CD8-positive, alpha-beta memory T cell (primary cell): ENCODE data around the gene PGC. TPM values are rescaled to one million over a fixed set of nuclear protein-coding genes. Genes with fewer than 3 reads are reported as not detected.
A peak's percentile ranks its signal among the peaks of the same experiment; 100 is the strongest.

Source experiments
- CTCF ChIA-PET: fragments of 350-600 bp; sonication (Branson Sonifier 250); formaldehyde crosslinking; loops from one replicate; lab custom pipeline; 2021; ENCODE audit warnings: antibody characterized with exemption; lab: Charles Lee
- POLR2A ChIA-PET: fragments of 350-600 bp; sonication (Branson Sonifier 250); formaldehyde crosslinking; loops from one replicate; lab custom pipeline; 2021; ENCODE audit warnings: antibody characterized with exemption; lab: Charles Lee
- DNase-seq, 5 donors: peaks; one replicate each; pipeline versions ENCODE4 v3.0.0 to v3.0.0-alpha.2; 2020 to 2022; ENCODE audit warnings: mixed read lengths in 1 of 5
- H3K27ac ChIP-seq: one replicate; pipeline ENCODE4 v1.7.0; 2013; ENCODE audit warnings: low read depth, mild to moderate bottlenecking, low read length, moderate library complexity
- H3K27me3 ChIP-seq: 2 replicates; pipeline ENCODE4 v1.7.0; 2013; ENCODE audit warnings: low read length, mild to moderate bottlenecking; ENCODE audit not compliant: insufficient read depth, poor library complexity, severe bottlenecking
- H3K36me3 ChIP-seq: 2 replicates; pipeline ENCODE4 v1.7.0; 2013; ENCODE audit warnings: mild to moderate bottlenecking, low read length, moderate library complexity; ENCODE audit not compliant: insufficient read depth
- H3K4me1 ChIP-seq: 2 replicates; pipeline ENCODE4 v1.7.0; 2013; ENCODE audit warnings: mild to moderate bottlenecking, low read length, moderate library complexity; ENCODE audit not compliant: insufficient read depth
- H3K4me3 ChIP-seq: 2 replicates; pipeline ENCODE4 v1.7.0; 2013; ENCODE audit warnings: mild to moderate bottlenecking, low read length
- H3K9me3 ChIP-seq: 2 replicates; pipeline ENCODE4 v1.7.0; 2013; ENCODE audit warnings: mild to moderate bottlenecking, low read length
- H3K27ac Mint-ChIP-seq, 8 donors: one replicate each; pipeline ENCODE4 v1.8.0; 2020 to 2021; ENCODE audit warnings: mixed read lengths in 8 of 8, mild to moderate bottlenecking in 6 of 8, inconsistent platforms in 3 of 8, moderate library complexity in 3 of 8
- H3K27me3 Mint-ChIP-seq, 2 donors: one replicate each; pipeline ENCODE4 v1.8.0; 2020 to 2021; ENCODE audit warnings: mixed read lengths in 2 of 2, mild to moderate bottlenecking in 1 of 2, moderate library complexity in 1 of 2
- H3K36me3 Mint-ChIP-seq, 3 donors: one replicate each; pipeline ENCODE4 v1.8.0; 2020 to 2021; ENCODE audit warnings: mixed read lengths in 3 of 3, inconsistent platforms in 1 of 3, mild to moderate bottlenecking in 1 of 3
- H3K4me1 Mint-ChIP-seq, 3 donors: one replicate each; pipeline ENCODE4 v1.8.0; 2020 to 2021; ENCODE audit warnings: mixed read lengths in 3 of 3, inconsistent platforms in 1 of 3, mild to moderate bottlenecking in 1 of 3
- H3K4me3 Mint-ChIP-seq, 7 donors: one replicate each; pipeline ENCODE4 v1.8.0; 2020 to 2021; ENCODE audit warnings: mixed read lengths in 7 of 7, mild to moderate bottlenecking in 6 of 7, moderate library complexity in 4 of 7, inconsistent platforms in 2 of 7
- H3K9me3 Mint-ChIP-seq, 5 donors: one replicate each; pipeline ENCODE4 v1.8.0; 2020 to 2022; ENCODE audit warnings: mixed read lengths in 5 of 5, mild to moderate bottlenecking in 3 of 5, moderate library complexity in 2 of 5, inconsistent platforms in 1 of 5
- polyA plus RNA-seq: library from polyadenylated mRNA; unstranded; fragments of 300-500 nt; fragmentation: Illumina TruSeq; gene quantifications from one replicate; pipeline ENCODE4 v1.2.3, GENCODE V29; 2021
- total RNA-seq, 2 experiments: library from RNA; stranded (reverse); gene quantifications; one replicate each; pipeline ENCODE4 v1.2.3, GENCODE V29; 2021

The PGC gene
- total and polyA plus RNA-seq, 3 experiments from 2014 or later, result not detected

- Histone ChIP-seq H3K4me1 (peaks cover 53% of the 10 kb centered on the region), H3K9me3 (no peaks in the 10 kb centered on the region), H3K27me3 (no peaks in the 10 kb centered on the region), H3K27ac (peak overlapping the region; percentile 35), H3K4me3 (no peak overlapping the region), H3K36me3 (no peaks in the 10 kb centered on the region)
- H3K27ac Mint-ChIP-seq, result peak overlapping the region; percentile 43 to 100 (median 88)
- ChIA-PET POLR2A (no interaction called here), CTCF (interaction anchor here (1.2 to 4.9 kb wide), 3 partner anchors 12 to 55 kb away, joined by 3 to 26 read pairs (median 3); partner anchors contain the start of gene TOMM6)
- DNase-seq, result no peak
- peaks cover 58 to 72% (median 60%) of the 10 kb centered on the region in 3 donors for H3K4me1 Mint-ChIP-seq
- peaks cover 0 to 1% (median 0%) of the 10 kb centered on the region in 3 donors for H3K36me3 Mint-ChIP-seq
- H3K27me3 Mint-ChIP-seq, result no peaks in the 10 kb centered on the region
- H3K9me3 Mint-ChIP-seq, result no peaks in the 10 kb centered on the region
- peak overlapping the region in 3 of 7 donors; percentile 5 to 55 (median 51) for H3K4me3 Mint-ChIP-seq
Observed at GRCh38 chr6:41731561-41732086, 15.6 kb downstream of the PGC start.

GRCh38 chr6:41730531-41731436, 16.4 kb downstream of the PGC start:
- Mint-ChIP-seq H3K36me3 (peaks cover 0 to 1% (median 0%) of the 10 kb centered on the region in 3 donors), H3K4me3 (peak overlapping the region in 3 of 7 donors; percentile 25 to 66 (median 36)), H3K9me3 (no peaks in the 10 kb centered on the region), H3K27ac (peak overlapping the region; percentile 43 to 92 (median 78)), H3K4me1 (peaks cover 59 to 76% (median 61%) of the 10 kb centered on the region in 3 donors), H3K27me3 (no peaks in the 10 kb centered on the region)
- Histone ChIP-seq H3K4me1 (peaks cover 50% of the 10 kb centered on the region), H3K27me3 (no peaks in the 10 kb centered on the region), H3K27ac (no peak overlapping the region), H3K4me3 (no peak overlapping the region), H3K36me3 (no peaks in the 10 kb centered on the region), H3K9me3 (no peaks in the 10 kb centered on the region)
- no peak for DNase-seq
- ChIA-PET POLR2A (no interaction called here), CTCF (interaction anchor here (1.3 kb wide), 1 partner anchor 11 kb away, joined by 3 read pairs; no protein-coding TSS in a partner anchor)

DNA sequence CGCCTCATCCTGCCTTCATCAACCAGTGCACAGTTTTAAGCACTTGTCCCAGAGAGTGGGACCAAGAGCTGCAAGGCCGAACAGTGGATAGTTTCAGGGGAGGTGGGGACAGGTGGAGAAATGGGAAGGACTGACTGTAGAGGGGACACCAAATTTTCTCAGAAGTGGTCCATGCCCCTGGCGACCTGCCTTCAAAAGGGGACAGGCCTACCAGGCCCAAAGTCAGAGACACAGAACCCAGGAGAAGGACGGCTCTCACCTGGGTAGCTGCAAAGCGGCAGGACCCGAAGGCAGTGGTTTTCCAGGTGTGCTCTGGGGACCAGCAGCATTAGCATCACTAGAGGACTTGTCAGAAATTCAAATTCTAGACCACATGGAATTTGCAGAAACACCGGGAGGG, 17.6 kb downstream of the PGC start:
- Histone ChIP-seq H3K36me3 (no peaks in the 10 kb centered on the region), H3K27ac (no peak overlapping the region), H3K27me3 (no peaks in the 10 kb centered on the region), H3K9me3 (no peaks in the 10 kb centered on the region), H3K4me3 (no peak overlapping the region), H3K4me1 (peaks cover 48% of the 10 kb centered on the region)
- H3K27ac Mint-ChIP-seq, result peak overlapping the region in 3 of 8 donors; percentile 17 to 64 (median 43)
- H3K4me1 Mint-ChIP-seq, result peaks cover 57 to 73% (median 61%) of the 10 kb centered on the region in 3 donors
- H3K27me3 Mint-ChIP-seq, result no peaks in the 10 kb centered on the region
- H3K4me3 Mint-ChIP-seq, result peak overlapping the region in 2 of 7 donors; percentile 60 to 68
- H3K36me3 Mint-ChIP-seq, result no peaks in the 10 kb centered on the region
- CTCF ChIA-PET, result no interaction called here
- no peaks in the 10 kb centered on the region for H3K9me3 Mint-ChIP-seq
- no peak for DNase-seq
- POLR2A ChIA-PET, result no interaction called here

GRCh38 chr6:41728954-41729353, 18.2 kb downstream of the PGC start:
- Mint-ChIP-seq H3K27me3 (no peaks in the 10 kb centered on the region), H3K27ac (peak overlapping the region in 5 of 8 donors; percentile 64 to 85 (median 77)), H3K9me3 (no peaks in the 10 kb centered on the region), H3K4me3 (peak overlapping the region in 4 of 7 donors; percentile 25 to 86 (median 63)), H3K36me3 (no peaks in the 10 kb centered on the region), H3K4me1 (peaks cover 59 to 77% (median 61%) of the 10 kb centered on the region in 3 donors)
- DNase-seq, result no peak
- ChIA-PET POLR2A (no interaction called here), CTCF (no interaction called here)
- Histone ChIP-seq H3K9me3 (no peaks in the 10 kb centered on the region), H3K4me1 (peaks cover 47% of the 10 kb centered on the region), H3K27ac (no peak overlapping the region), H3K4me3 (no peak overlapping the region), H3K27me3 (no peaks in the 10 kb centered on the region), H3K36me3 (no peaks in the 10 kb centered on the region)

DNA sequence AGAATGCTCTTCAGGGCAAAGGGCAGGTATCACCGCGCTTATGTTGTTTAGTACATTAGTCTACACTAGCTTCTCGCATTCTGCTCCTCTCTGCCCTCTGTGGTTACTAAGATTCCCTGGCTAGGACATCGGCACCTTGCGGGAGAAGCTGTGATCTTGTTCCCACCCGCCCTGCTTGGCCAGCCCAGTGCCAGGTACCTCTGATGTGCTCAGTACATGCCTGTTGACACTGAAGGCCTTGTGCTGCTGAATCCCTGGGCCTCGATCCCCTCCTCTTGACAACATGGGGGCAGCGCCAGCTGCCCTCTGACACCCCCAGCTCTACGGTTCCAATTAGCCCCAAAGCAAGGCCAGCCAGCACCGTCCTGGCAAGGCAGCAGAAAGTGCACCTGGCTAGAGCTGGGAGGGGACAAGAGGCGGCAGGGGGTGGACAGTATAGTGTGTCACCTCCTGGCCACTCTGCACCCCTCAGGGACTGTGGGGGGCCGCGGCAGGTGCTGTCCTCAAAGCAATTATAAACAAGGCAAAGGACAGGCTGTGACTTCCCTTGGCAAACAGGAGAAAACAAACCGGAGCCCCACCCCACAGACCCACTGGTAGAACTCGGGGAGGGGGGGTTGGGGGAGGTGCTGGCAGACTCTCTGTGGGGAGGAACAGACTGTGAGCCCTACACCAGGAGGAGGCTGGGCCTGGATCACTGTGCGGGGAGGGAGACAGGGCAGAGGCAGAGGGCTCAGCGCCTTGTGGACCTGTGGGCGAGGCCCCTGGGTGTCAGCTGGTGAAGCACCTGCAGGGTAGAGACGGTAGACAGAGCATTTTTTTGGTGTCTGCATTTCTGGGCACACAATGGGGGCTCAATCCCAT, 18.9 kb downstream of the PGC start:
- ChIA-PET CTCF (no interaction called here), POLR2A (interaction anchor here (0.6 kb wide), 1 partner anchor 20 kb away, joined by 3 read pairs; no protein-coding TSS in a partner anchor)
- Histone ChIP-seq H3K9me3 (no peaks in the 10 kb centered on the region), H3K36me3 (no peaks in the 10 kb centered on the region), H3K27ac (no peak overlapping the region), H3K4me3 (no peak overlapping the region), H3K27me3 (no peaks in the 10 kb centered on the region), H3K4me1 (peaks cover 41% of the 10 kb centered on the region)
- DNase-seq, result peak in 1 of 5 donors; percentile 18
- peaks cover 0 to 3% (median 0%) of the 10 kb centered on the region in 3 donors for H3K36me3 Mint-ChIP-seq
- H3K27me3 Mint-ChIP-seq, result no peaks in the 10 kb centered on the region
- peak overlapping the region in 4 of 8 donors; percentile 64 to 85 (median 80) for H3K27ac Mint-ChIP-seq
- peak overlapping the region in 4 of 7 donors; percentile 60 to 86 (median 67) for H3K4me3 Mint-ChIP-seq
- H3K4me1 Mint-ChIP-seq, result peaks cover 55 to 74% (median 57%) of the 10 kb centered on the region in 3 donors
- no peaks in the 10 kb centered on the region for H3K9me3 Mint-ChIP-seq

- H3K4me3 ChIP-seq, result no peak overlapping the region
- no peaks in the 10 kb centered on the region for H3K9me3 ChIP-seq
- H3K36me3 ChIP-seq, result no peaks in the 10 kb centered on the region
- H3K4me1 ChIP-seq, result peaks cover 35% of the 10 kb centered on the region
- no peaks in the 10 kb centered on the region for H3K27me3 ChIP-seq
- peaks cover 0 to 3% (median 0%) of the 10 kb centered on the region in 3 donors for H3K36me3 Mint-ChIP-seq
- H3K9me3 Mint-ChIP-seq, result no peaks in the 10 kb centered on the region
- no peak overlapping the region for H3K27ac ChIP-seq
- DNase-seq, result no peak
- peak overlapping the region in 2 of 8 donors; percentile 60 to 64 for H3K27ac Mint-ChIP-seq
- no peaks in the 10 kb centered on the region for H3K27me3 Mint-ChIP-seq
- ChIA-PET CTCF (no interaction called here), POLR2A (interaction anchor here (0.6 kb wide), 1 partner anchor 20 kb away, joined by 3 read pairs; no protein-coding TSS in a partner anchor)
- H3K4me3 Mint-ChIP-seq, result peak overlapping the region in 4 of 7 donors; percentile 28 to 66 (median 54)
- H3K4me1 Mint-ChIP-seq, result peaks cover 51 to 72% (median 52%) of the 10 kb centered on the region in 3 donors
Observed at GRCh38 chr6:41727705-41728072, 19.5 kb downstream of the PGC start.

DNA sequence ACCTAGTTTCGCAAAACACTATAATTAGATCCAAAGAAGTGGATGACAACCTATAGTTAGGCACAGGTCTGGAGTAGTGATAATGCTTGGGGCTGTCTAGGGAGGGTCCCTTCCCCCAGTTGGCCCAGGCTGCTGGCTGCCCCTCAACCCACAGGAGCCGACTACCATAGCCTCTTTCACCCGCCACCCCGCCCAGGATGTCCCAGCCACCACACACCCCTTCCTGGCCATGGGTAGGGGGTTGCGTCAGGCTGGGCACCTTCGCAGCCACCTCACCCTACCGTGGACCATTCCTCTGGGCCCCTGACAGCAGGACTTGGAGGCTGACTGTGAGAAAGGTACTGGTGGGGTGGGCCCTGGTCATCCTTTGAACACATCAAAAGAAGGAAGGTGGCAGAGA, 20.3 kb downstream of the PGC start:
- H3K36me3 Mint-ChIP-seq, result peaks cover 0 to 3% (median 0%) of the 10 kb centered on the region in 3 donors
- H3K9me3 Mint-ChIP-seq, result no peaks in the 10 kb centered on the region
- H3K4me1 Mint-ChIP-seq, result peaks cover 43 to 65% (median 46%) of the 10 kb centered on the region in 3 donors
- H3K27me3 ChIP-seq, result no peaks in the 10 kb centered on the region
- POLR2A ChIA-PET, result no interaction called here
- H3K27me3 Mint-ChIP-seq, result no peaks in the 10 kb centered on the region
- peak overlapping the region in 6 of 7 donors; percentile 12 to 74 (median 73) for H3K4me3 Mint-ChIP-seq
- no peaks in the 10 kb centered on the region for H3K9me3 ChIP-seq
- no peaks in the 10 kb centered on the region for H3K36me3 ChIP-seq
- no peak overlapping the region for H3K27ac ChIP-seq
- peak overlapping the region in 6 of 8 donors; percentile 11 to 87 (median 40) for H3K27ac Mint-ChIP-seq
- H3K4me1 ChIP-seq, result peaks cover 26% of the 10 kb centered on the region
- CTCF ChIA-PET, result no interaction called here
- DNase-seq, result no peak
- no peak overlapping the region for H3K4me3 ChIP-seq
